Coronary artery (tissue), 2 donors: ENCODE data around the gene WASF2.
"Not testable (repeated sequence)": the region's sequence is repeated elsewhere in the genome, so short reads cannot be mapped to it uniquely, and the experiment has no call there.

ENCODE experiments used
- DNase-seq: peaks from one replicate; pipeline ENCODE4 v3.0.0-alpha.2; 2017; ENCODE audit warnings: low spot score
- H3K27ac ChIP-seq, 2 donors: fragments of 200-600 bp; sonication (generic); one replicate each; pipeline ENCODE4 v1.5.1; 2016 to 2019
- H3K4me3 ChIP-seq: fragments of 200-600 bp; sonication (generic); 2 replicates; pipeline ENCODE4 v1.5.1; 2016; ENCODE audit warnings: mild to moderate bottlenecking, moderate library complexity
- TF ChIP-seq, protein P1 (sequence below): fragments of 200-600 bp; sonication (generic); IDR thresholded peaks from one replicate; pipeline ENCODE4 v1.5.1; 2019; ENCODE audit warnings: antibody characterized with exemption

Gene WASF2

GRCh38 chr1:27506703-27507102 is 16.7 kb upstream of the WASF2 start:
- H3K4me3 ChIP-seq: no peak overlapping the region
- TF ChIP-seq, protein P1, sequence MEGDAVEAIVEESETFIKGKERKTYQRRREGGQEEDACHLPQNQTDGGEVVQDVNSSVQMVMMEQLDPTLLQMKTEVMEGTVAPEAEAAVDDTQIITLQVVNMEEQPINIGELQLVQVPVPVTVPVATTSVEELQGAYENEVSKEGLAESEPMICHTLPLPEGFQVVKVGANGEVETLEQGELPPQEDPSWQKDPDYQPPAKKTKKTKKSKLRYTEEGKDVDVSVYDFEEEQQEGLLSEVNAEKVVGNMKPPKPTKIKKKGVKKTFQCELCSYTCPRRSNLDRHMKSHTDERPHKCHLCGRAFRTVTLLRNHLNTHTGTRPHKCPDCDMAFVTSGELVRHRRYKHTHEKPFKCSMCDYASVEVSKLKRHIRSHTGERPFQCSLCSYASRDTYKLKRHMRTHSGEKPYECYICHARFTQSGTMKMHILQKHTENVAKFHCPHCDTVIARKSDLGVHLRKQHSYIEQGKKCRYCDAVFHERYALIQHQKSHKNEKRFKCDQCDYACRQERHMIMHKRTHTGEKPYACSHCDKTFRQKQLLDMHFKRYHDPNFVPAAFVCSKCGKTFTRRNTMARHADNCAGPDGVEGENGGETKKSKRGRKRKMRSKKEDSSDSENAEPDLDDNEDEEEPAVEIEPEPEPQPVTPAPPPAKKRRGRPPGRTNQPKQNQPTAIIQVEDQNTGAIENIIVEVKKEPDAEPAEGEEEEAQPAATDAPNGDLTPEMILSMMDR: no peak
- DNase-seq: no peak
- no peak overlapping the region for H3K27ac ChIP-seq

- H3K4me3 ChIP-seq: no peak overlapping the region
- DNase-seq: no peak
- peak overlapping the region; percentile 84 to 96 for H3K27ac ChIP-seq
- TF ChIP-seq, protein P1: no peak
Measured at GRCh38 chr1:27505420-27505680, 15.4 kb upstream of the WASF2 start.

- TF ChIP-seq, protein P1: no peak
- DNase-seq: no peak
- Histone ChIP-seq H3K4me3 (peak overlapping the region; percentile 16), H3K27ac (peak overlapping the region; percentile 84 to 96)
Measured at GRCh38 chr1:27504588-27505419, 14.8 kb upstream of the WASF2 start.

GRCh38 chr1:27503844-27504587 is 14.0 kb upstream of the WASF2 start:
- peak overlapping the region; percentile 54 for H3K4me3 ChIP-seq
- TF ChIP-seq, protein P1: no peak
- peak overlapping the region; percentile 84 to 96 for H3K27ac ChIP-seq
- no peak for DNase-seq

GRCh38 chr1:27503033-27503432 is 13.1 kb upstream of the WASF2 start:
- no peak for DNase-seq
- TF ChIP-seq, protein P1: no peak

DNA sequence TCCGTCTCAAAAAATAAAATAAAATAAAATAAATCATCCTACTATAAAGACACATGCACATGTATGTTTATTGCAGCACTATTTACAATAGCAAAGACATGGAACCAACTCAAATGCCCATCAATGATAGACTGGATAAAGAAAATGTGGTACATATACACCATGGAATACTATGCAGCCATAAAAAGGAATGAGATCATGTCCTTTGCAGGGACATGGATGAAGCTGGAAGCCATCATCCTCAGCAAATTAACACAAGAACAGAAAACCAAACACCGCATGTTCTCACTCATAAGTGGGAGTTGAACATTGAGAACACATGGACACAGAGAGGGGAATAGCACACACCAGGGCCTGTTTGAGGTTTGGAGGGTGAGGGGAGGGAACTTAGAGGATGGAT is 11.2 kb upstream of the WASF2 start:
- H3K4me3 ChIP-seq, H3K27ac ChIP-seq, DNase-seq: not testable (repeated sequence)

More at GRCh38 chr1:27503033-27503432, 13.1 kb upstream of the WASF2 start:
- peak overlapping the region; percentile 11 to 96 for H3K27ac ChIP-seq
- no peak overlapping the region for H3K4me3 ChIP-seq

DNA sequence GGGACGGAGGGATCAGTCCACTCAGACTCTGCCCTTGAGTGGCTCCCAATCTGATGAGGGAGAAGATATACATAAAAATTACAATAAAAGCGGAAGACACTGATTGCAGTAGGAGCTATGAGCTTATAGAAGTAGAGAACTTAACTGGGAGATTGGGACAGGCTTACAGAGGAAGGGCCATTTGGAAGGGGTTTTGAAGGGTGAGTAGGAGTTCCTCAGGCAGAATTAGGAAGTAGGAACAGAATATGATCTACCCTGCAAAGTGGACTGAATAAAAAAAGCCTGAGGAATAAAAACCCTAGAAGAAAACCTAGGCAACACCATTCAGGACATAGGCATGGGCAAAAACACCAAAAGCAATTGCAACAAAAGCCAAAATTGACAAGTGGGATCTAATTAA is 9.2 kb upstream of the WASF2 start:
- DNase-seq: no peak
- TF ChIP-seq, protein P1: no peak
- Histone ChIP-seq H3K27ac (no peak overlapping the region), H3K4me3 (no peak overlapping the region)
